Tibial artery (tissue), 4 donors: ENCODE results near the gene NRSN1.

Experiments used
- DNase-seq, 2 donors: peaks; one replicate each; pipeline ENCODE4 v3.0.0-alpha.2; 2019
- H3K27ac ChIP-seq, 2 donors: fragments of 200-600 bp; sonication (generic) in 1 of 2; 1 replicate in 1 of 2; 2 replicates in 1 of 2; pipeline ENCODE4 v1.5.1; 2018 to 2019; ENCODE audit warnings: mild to moderate bottlenecking in 1 of 2
- H3K27me3 ChIP-seq, 2 donors: fragments of 200-600 bp; sonication (generic) in 1 of 2; one replicate each; pipeline versions ENCODE4 v1.5.1 to v1.6.0; 2016 to 2019
- H3K36me3 ChIP-seq, 3 donors: fragments of 200-600 bp; sonication (generic) in 2 of 3; one replicate each; pipeline ENCODE4 v1.5.1; 2016 to 2019; ENCODE audit warnings: mild to moderate bottlenecking in 2 of 3
- H3K4me1 ChIP-seq, 4 donors: fragments of 200-600 bp; sonication (generic) in 2 of 4; 1 replicate in 3 of 4; 2 replicates in 1 of 4; pipeline ENCODE4 v1.5.1; 2016 to 2019
- H3K4me3 ChIP-seq, 2 donors: fragments of 200-600 bp; sonication (generic) in 1 of 2; 1 replicate in 1 of 2; 2 replicates in 1 of 2; pipeline ENCODE4 v1.5.1; 2018 to 2019; ENCODE audit warnings: mild to moderate bottlenecking in 2 of 2
- H3K9me3 ChIP-seq, 3 donors: fragments of 200-600 bp; sonication (generic) in 1 of 3; one replicate each; pipeline ENCODE4 v1.5.1; 2016 to 2019
- intact Hi-C: fragments of 100-400 bp; cut with DNase I; formaldehyde crosslinking; loops from one replicate; pipeline ENCODE4 v1.15.0; 2023; ENCODE audit warnings: low total_unique reads
- TF ChIP-seq, protein P1 (sequence below), 2 experiments: fragments of 200-600 bp in 1 of 2; fragments of 450-650 bp in 1 of 2; IDR thresholded peaks; one replicate each; pipeline ENCODE4 v1.5.1; 2017 to 2019; ENCODE audit warnings: antibody characterized with exemption in 2 of 2, mild to moderate bottlenecking in 1 of 2, moderate library complexity in 1 of 2

NRSN1 gene

DNA sequence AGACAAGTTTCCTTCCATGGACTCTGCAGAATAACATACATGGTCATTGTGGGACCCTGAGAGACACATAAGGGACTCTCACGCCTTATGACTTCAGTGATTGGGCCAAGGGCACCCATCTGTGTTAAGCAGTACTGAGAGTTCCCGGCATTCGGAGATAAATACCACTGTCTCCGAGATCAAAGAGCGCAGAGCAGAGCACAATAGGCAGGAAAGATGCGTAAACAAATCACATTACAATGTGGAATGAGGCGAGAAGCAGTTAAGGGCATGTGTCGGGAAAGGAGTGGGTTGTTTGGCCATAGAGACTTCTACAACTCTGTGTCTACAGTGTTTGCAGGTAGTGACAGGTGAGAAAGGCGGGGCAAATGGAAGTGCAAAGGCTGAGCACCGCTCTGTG, 57.6 kb downstream of the NRSN1 start:
- Histone ChIP-seq H3K4me3 (no peak overlapping the region), H3K27ac (no peak overlapping the region), H3K36me3 (no peaks in the 10 kb centered on the region), H3K27me3 (peaks cover 0 to 6% of the 10 kb centered on the region in 2 donors), H3K9me3 (no peaks in the 10 kb centered on the region), H3K4me1 (no peaks in the 10 kb centered on the region)
- no peak for DNase-seq
- TF ChIP-seq, protein P1, sequence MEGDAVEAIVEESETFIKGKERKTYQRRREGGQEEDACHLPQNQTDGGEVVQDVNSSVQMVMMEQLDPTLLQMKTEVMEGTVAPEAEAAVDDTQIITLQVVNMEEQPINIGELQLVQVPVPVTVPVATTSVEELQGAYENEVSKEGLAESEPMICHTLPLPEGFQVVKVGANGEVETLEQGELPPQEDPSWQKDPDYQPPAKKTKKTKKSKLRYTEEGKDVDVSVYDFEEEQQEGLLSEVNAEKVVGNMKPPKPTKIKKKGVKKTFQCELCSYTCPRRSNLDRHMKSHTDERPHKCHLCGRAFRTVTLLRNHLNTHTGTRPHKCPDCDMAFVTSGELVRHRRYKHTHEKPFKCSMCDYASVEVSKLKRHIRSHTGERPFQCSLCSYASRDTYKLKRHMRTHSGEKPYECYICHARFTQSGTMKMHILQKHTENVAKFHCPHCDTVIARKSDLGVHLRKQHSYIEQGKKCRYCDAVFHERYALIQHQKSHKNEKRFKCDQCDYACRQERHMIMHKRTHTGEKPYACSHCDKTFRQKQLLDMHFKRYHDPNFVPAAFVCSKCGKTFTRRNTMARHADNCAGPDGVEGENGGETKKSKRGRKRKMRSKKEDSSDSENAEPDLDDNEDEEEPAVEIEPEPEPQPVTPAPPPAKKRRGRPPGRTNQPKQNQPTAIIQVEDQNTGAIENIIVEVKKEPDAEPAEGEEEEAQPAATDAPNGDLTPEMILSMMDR (IDR thresholded peaks at IDR 0.05), result no peak
- intact Hi-C loops, result no loop called here

DNA sequence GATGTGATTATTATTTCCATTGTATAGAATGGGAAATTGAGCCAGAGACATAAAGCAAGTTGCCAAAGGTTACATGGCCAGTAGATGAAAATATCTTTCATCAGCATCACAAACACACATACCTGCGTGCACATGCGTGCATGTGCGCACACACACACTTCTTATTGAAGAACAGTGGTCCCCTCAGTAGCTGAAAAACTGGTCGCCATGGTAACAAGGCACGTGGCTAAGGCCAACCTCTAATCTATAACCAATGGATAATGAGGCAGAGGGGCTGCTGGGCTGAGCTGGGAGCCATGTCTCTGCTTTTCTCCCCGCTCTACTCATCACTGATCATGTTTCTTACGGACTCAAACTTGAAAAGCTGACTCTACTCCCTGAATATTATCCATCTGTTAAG, 60.3 kb downstream of the NRSN1 start:
- no peak overlapping the region for H3K4me3 ChIP-seq
- no peaks in the 10 kb centered on the region for H3K9me3 ChIP-seq
- TF ChIP-seq, protein P1 (IDR thresholded peaks at IDR 0.05), result no peak
- H3K27ac ChIP-seq, result no peak overlapping the region
- H3K4me1 ChIP-seq, result no peaks in the 10 kb centered on the region
- peaks cover 0 to 7% of the 10 kb centered on the region in 2 donors for H3K27me3 ChIP-seq
- H3K36me3 ChIP-seq, result no peaks in the 10 kb centered on the region
- intact Hi-C loops, result no loop called here
- DNase-seq, result no peak

DNA sequence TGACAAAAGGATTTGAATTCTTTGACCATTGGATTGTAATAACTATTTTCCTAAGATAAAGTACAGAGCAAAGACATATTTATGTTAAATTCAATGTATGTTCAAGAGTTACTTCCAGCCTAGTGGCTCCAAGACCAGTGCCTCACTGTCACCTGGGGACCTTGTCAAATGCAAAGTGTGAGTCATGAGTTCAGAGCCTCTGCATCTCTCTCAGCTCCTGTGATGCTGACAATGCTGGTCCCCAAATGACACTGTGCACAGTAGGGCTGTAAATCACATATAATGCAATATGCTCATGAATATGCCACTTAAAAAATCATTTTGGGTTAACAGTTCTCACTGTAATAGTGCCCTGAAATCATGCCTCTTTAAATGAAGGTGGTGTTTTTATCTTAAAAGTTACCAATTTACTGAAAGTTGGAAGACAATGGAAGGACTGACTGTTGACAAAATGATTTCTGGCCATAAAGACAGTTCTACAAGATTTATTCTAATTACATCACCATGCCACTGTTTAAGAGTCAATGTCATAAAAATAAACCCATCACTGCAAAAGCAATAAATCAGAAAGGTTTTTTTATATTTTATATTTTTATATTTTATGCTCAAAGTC, 62.1 kb downstream of the NRSN1 start:
- intact Hi-C loops, result no loop called here
- TF ChIP-seq, protein P1 (IDR thresholded peaks at IDR 0.05), result no peak

DNA sequence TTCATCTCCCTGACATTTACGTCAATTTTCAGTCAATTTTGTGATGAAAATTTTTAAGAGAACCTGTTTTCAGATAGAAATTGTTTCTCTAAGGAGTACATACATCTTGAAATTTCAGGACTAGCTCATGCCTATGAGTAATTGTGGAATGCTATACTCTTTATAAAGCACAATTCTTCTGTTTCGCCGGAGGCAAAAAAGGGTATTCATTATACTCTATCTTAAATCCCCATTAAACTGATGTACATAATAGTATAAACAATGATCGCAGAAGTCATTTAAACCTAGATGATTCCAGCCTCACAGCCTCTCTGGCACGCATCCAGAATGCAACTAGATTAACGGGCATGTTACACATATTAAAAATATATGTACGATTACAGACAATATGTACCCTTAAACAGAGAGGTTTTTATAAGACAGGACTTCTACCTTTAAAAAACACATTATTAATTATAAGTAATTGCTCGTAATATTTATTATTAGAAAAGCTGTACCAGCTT, 62.6 kb downstream of the NRSN1 start:
- H3K36me3 ChIP-seq, result no peaks in the 10 kb centered on the region
- no peaks in the 10 kb centered on the region for H3K4me1 ChIP-seq
- no peak overlapping the region for H3K4me3 ChIP-seq
- TF ChIP-seq, protein P1 (IDR thresholded peaks at IDR 0.05), result no peak
- DNase-seq, result no peak
- no peaks in the 10 kb centered on the region for H3K9me3 ChIP-seq
- peaks cover 0 to 8% of the 10 kb centered on the region in 2 donors for H3K27me3 ChIP-seq
- no peak overlapping the region for H3K27ac ChIP-seq
- intact Hi-C loops, result no loop called here

More for the DNA sequence above, 62.1 kb downstream of the NRSN1 start:
- Histone ChIP-seq H3K4me1 (no peaks in the 10 kb centered on the region), H3K4me3 (no peak overlapping the region), H3K27ac (no peak overlapping the region), H3K36me3 (no peaks in the 10 kb centered on the region), H3K9me3 (no peaks in the 10 kb centered on the region), H3K27me3 (peaks cover 0 to 8% of the 10 kb centered on the region in 2 donors)
- no peak for DNase-seq

DNA sequence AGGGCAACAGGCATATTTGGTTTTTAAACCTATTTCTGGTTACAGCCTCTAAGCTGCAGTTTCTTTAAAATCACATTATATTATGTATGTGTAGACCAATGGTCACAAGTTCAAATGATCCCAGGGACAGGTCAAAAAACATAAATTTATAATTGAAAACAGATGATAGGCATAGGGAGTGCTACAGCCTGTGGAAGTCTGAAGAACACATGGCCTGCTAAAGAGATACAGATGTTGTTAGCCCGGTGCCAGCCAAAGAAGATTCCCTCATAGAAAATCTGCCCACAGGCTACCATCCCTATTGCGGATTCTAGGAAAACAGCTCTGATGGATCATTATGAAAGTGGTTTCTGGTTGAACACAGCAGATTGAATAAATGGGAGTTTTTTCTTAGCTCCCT, 65.3 kb downstream of the NRSN1 start:
- TF ChIP-seq, protein P1 (IDR thresholded peaks at IDR 0.05), result no peak
- H3K4me1 ChIP-seq, result no peaks in the 10 kb centered on the region
- no peak for DNase-seq
- H3K27me3 ChIP-seq, result peaks cover 0 to 8% of the 10 kb centered on the region in 2 donors
- no peak overlapping the region for H3K27ac ChIP-seq
- intact Hi-C loops, result no loop called here
- H3K9me3 ChIP-seq, result no peaks in the 10 kb centered on the region
- H3K36me3 ChIP-seq, result no peaks in the 10 kb centered on the region
- H3K4me3 ChIP-seq, result no peak overlapping the region
